GM03348 (cell line): ENCODE data around the gene XPO4.
"Not testable (repeated sequence)": the region's sequence is repeated elsewhere in the genome, so short reads cannot be mapped to it uniquely, and the experiment has no call there.

Experiments used
- DNase-seq: peaks from one replicate; pipeline ENCODE4 v3.0.0; 2012; ENCODE audit warnings: low spot score

The XPO4 gene

DNA sequence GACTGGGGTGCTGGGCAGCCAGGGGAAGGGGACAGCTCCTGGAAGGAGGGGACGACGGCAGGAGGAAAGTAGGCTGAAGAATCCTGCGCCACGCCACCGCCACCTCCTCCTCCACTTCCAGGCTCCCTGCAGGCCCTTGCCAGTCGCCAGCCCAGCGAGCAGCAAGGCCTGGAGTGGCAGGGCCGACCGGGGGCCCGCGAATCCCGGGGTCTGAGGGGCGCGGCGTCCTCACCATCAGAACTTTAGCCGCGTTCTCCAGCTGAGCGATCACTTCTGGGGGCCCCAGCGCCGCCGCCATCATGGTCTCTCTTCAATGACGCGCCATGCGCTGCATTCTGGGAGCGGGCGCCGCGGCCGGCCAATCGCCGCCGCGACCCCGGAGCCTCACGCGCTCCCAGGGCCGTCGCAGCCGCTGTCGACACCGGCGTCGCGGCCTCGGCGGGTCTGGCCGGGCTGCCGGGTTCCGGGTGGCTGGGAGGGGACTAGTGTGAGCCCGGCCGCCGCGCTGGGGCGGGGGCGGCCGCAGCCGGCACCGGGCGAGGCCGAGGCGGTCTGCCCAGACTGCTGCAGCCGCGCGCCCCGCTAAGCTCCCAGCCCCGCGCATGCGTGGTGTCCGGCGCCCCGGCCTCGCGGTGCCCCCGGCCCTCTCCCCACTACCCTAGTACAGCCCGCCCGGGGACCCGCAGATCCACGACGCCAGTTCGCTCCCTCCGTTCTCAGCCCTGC is at the start of gene XPO4:
Gene XPO4, minus strand, starts transcription at position 309 of the 726 bp plus-strand sequence. Its CDS starts 8 bp downstream, at position 301.
- peak; percentile 96 for DNase-seq

DNA sequence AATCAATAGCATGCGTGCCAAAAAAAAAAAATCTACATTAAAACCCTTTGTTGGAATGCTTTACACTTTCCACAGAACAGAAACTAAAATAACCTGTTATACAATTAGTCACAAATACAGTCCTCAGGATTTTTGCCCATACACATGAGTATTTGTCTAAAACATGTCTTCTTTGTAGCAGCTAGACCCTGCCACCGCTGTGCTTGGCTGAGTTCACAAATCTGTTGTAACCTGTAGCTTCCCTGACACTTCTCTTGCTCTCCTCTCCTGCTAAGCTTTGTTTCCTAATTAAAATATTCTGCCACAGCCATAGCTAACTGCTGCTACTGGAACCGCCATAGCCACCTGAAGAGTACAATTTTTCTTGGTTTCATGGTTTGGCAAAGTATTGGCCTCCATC is 45.5 kb upstream of the XPO4 start:
- DNase-seq = not testable (repeated sequence)

DNA sequence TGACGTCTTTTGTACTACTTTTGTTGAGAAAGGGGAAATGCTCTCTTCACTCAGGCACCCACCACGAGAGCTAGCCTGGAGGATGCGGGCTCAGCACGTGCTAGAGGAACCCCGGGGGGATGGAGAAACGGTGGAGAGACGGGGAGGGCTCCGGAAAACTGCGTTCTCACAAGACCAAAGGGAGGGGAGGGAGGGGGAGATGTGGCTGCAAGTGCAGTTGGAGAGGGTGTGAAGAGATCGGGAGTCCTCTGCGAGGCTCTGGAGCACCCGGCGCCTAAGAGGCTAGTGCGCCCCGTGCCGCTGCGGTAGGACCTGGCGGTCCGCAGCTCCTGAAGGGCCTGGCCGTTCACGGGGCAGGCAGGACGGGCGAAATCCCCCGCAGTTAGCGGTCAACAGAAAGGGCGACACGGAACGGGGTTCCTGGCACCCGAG is 43.4 kb upstream of the XPO4 start:
- DNase-seq = no peak

DNA sequence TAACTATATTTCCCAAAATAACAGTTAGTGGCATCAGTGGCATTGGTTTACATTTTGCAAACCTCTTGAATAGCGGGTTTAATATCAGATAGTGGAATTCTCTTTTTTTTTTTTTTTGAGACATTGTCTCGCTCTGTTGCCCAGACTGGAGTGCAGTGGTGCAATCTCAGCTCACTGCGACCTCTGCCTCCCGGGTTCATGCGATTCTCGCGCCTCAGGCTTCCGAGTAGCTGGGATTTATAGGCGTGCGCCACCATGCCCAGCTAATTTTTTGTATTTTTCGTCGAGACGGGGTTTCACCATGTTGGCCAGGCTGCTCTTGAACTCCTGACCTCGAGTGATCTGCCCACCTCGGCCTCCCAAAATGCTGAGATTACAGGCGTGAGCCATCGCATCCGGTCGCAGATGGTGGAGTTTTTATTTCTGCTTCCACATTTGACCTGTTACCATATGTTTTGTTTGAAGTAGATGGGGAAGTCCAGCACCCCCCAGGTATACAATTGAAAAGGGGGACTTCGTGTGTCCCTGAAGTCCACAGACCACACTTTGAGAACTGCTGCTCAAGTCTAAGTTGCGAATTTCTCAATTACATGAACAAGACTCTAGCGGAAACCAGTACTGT is 40.5 kb upstream of the XPO4 start:
- no peak for DNase-seq

DNA sequence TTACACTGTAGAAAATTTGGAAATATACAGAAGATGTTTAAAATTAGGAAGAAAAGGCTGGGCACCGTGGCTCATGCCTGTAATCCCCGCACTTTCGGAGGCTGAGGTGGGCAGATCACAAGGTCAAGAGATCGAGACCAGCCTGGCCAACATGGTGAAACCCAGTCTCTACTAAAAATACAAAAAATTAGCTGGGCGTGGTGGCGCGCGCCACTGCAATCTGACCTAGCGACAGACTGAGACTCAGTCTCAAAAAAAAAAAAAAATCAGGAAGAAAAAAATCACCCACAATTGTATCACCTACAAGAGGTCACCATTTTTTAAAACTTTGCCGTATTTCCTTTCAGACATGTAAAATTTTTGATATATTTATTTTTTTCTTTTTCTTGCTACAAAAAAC is 38.0 kb upstream of the XPO4 start:
- not testable (repeated sequence) for DNase-seq

DNA sequence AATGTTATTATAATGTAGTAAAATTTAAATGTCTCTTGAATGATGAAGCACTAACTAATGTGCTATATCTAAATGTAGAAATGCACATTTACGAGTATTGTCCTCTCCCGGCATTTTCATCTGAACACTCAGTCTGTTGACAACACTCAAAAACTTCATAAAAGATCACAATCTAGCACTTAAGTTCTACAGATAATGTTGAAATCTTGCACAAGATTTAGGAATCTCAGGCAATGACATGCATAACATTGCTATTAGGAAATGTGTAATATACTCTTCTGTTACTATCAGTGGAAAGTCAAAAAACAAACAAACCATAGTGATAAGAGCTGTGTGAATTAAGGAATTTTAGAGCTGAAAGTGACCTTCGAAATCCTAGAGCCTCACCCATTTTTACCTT is 37.5 kb upstream of the XPO4 start:
- peak; percentile 58 for DNase-seq

DNA sequence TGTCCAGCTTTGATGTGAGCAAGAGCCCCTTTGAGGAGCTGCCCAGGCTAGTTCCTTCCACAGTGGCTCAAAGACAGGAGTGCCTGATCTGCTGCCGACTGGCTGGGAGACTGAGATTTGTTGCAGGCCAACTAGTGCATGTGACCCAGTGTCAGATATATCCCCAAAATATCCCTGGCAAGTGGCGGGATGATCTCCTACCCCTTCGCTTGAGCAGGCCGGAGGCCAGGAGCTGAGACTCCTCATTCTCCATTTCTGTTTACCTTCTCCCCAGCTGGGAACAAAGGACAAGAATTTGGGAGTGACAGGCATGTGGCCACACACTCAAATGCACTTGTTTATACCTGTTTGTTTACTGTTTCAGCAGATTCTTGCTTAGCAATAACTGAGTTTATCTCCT is 37.1 kb upstream of the XPO4 start:
- no peak for DNase-seq

DNA sequence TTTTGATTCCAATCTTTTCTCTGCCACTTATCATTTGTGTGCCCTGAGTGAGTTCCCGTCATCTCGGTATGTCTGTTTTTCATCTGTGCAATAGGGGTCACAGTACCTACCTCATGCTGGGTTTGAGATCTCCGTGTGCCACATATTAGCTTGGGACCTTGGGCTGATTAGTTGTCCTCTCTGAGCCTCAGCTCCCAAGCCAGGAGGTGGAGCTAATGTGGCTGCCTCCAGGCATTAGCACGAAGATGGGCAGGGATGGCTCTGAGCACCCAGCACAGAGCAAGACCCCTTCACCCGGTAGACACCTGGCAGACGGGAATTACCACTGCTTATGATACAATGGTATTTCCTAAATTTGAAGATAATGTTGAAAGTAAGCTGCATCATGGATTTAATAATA is 35.8 kb upstream of the XPO4 start:
- no peak for DNase-seq

DNA sequence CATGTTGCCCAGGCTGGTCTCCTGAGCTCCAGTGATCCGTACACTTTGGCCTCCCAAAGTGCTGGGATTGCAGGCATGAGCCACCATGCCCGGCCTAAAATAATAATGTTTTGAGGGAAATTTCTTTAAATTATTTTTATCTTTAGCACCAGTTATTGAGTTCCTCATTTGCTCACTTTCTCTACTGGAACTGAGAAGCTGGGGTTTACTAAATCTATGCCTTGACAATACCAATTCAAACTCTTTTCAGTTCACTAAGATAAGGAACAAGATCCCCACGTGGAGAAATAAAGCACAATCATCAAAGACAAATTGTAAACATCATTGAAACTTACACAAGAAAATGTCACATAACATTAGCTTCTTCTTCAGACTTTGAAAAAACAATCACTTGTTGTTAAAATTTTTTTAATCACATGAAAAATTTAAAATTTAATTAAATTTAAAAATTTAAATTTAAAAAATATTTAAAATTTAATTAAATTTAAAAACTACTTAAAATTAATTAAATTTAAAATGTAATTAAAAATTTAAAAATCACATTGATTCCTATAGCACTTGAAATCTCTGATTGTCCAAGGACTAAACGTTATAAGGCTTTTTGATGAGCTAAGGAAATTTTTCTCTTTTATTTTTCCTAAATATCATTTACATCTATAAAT is 25.2 kb upstream of the XPO4 start:
- DNase-seq = no peak

DNA sequence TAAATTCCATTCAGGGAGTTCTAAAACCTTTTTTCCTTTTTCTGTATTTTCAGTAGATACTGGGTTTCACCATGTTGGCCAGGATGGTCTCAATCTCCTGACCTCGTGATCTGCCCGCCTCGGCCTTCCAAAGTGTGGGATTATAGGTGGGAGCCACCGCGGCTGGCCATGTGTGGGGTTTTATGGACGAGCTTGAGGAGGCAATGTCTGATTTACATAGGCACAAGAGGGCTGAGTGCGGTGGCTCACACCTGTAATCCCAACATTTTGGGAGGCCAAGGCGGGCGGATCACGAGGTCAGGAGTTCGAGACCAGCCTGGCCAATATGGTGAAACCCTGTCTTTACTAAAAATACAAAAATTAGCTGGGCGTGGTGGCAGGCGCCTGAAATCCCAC is 22.8 kb upstream of the XPO4 start:
- DNase-seq = not testable (repeated sequence)

DNA sequence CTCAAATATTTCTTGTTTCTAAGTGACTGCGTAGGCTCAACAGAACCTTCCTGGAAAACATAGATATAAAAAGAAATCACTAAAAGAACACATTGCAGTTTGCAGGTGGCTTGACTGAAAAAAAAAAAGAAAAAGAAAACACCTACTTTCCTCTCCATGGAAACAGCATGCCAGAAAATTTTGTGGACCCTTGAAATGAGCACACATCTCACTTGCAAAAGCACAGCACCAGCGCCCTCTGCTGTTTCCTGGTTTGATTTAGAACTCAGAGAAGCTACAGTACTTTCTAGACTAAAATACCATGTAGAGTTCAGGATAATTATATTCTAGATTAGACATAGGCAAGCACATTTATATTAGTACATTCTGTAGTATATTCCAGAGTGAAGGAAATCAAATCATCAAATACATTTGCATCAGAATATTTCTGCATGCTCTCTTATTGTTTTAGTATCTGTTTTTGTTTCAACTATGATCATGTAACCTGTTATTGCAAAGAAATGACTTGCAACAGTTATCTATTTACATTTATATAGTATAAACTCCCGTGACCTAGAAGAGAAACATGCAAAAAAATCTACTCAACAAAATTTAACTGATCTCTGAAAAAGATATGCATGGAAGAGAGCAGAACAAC is 22.3 kb upstream of the XPO4 start:
- DNase-seq = peak; percentile 68

DNA sequence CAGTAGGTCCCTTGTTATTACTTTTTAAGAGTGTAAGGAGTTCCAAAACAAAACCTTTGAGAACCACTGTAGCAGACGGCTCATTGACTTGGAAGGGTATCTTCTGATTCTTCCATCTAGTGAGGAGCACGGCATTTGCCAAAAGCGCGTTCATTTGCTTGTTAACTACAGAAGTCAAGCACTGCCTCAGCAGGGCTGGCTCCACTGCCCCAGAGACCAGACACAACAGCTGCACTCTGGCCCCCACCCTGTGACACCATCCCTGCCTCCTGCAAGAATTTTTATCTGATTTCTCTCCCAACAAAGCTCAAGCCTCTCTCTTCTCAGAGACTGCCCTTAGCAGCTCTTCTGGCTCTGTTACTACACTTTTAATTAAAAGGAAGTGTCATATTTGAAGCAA is 20.7 kb upstream of the XPO4 start:
- DNase-seq = no peak

DNA sequence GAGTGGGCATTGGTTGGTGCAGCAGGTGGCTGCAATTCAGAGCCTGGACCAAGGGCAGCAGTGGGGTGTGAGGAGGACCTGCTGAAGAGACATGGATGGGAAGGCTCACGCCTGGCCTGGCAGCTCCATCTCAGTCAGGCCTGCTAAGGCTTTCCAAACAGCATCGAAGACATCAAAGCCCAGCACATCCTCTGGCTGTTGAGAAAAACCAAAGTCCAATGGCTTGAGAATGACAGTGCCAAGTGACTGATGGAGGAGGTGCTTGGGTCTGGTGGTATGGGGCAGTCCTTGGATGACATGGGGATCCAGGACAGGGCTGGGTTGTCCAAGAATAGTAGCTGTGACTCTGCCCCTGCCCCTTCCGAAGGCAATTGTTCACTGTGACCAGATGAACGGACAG is 19.0 kb upstream of the XPO4 start:
- DNase-seq = no peak

DNA sequence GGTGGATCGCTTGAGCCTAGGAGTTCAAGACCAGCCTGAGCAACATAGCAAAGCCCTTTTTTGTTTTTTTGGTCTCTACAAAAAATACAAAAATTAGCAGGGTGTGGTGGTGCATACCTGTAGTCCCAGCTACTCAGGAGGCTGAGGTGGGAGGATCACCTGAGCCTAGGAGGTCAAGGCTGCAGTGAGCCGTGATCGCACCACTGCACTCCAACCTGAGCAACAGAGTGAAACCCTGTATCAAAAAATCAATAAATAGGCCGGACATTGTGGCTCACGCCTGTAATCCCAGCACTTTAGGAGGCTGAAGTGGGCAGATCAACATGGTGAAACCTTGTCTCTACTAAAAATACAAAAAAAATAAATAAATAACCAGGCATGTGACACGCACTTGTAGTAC is 13.1 kb upstream of the XPO4 start:
- not testable (repeated sequence) for DNase-seq

DNA sequence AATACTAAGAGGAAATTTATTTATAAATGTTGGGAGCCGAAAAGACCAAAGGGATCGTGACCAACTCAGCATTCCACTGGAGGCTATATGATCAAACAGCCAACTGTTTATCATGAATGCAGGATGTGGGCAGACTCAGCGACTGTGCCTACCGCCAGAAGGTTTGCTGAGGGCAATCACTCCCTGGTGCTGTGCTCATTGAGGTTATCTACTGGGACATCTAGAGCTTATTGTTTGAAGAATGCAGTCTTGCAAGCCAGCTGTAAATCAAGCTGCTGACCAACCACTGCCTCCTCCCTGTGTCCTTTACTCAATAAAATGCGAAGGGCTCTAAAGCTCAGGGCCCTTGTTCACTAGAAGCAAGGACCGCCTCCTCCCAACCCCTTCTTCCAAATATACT is 8.5 kb upstream of the XPO4 start:
- DNase-seq = no peak

DNA sequence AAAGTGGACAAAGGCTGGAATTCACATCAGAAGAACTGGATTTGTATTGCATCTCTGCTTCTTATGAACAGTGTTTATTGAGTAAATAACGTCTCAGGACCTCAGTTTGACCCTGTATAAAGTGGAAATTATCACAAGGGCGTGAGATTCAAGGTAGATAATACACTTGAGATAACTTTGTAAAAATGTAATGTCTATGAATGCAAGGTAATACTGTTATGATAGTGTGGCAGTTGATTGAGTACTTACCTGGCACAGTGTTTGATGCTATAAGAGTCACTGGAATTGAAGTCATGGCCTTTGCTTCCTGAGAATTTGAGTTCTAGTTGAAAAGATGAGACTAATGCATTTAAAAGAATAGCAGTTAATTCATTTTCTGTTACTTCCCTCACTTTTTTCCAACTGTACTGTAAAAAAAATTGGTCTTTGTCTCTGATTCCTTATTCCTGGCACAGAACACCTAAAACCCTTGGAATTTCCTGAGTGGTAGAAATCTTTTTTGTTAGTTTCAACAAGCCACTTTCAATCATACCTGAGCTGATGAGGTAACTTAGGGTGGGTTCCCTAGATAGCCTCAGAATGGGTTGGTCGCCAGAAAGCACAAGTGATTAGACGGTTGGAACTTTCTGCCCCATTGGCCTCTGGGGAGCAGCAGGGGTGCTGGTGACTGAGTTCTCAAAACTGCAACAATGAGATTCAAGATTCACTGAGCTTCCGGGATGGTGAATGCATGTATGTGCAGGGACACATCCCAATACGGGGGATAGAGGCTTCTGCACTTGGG is 6.4 kb upstream of the XPO4 start:
- no peak for DNase-seq

DNA sequence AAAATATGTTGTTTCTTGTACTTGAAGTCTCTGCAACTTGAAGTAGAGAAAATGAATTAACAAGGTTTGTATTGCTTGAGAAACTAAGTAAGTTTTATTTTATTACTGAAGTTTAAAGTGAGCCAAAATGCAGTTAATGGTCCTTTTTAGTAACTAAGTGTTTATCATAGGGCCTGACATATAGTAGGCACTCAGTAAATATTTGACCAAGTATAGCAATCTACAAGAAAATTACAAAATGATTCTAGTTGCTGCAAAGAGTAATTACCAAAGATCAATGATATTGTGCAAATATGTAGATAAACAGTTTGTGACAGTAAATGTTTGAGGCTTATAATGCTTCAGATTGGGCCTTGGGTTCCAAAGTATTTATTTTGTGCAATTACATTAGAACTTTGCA is 2.4 kb upstream of the XPO4 start:
- DNase-seq = no peak

DNA sequence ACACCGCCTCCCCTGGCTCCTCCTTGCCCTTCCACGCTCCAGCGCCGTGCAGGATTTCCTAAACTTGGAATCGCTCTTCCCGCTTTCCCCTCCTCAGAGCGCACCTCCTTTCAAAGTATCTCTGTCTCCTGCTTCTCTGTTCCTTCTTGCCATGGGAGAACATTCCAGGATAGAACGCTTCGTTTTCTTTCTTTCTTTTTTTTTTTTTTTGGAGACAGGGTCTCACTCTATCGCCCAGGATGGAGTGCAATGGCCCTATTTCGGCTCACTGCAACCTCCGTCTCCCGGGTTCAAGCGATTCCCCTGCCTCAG is 574 bp upstream of the XPO4 start:
- DNase-seq = no peak

DNA sequence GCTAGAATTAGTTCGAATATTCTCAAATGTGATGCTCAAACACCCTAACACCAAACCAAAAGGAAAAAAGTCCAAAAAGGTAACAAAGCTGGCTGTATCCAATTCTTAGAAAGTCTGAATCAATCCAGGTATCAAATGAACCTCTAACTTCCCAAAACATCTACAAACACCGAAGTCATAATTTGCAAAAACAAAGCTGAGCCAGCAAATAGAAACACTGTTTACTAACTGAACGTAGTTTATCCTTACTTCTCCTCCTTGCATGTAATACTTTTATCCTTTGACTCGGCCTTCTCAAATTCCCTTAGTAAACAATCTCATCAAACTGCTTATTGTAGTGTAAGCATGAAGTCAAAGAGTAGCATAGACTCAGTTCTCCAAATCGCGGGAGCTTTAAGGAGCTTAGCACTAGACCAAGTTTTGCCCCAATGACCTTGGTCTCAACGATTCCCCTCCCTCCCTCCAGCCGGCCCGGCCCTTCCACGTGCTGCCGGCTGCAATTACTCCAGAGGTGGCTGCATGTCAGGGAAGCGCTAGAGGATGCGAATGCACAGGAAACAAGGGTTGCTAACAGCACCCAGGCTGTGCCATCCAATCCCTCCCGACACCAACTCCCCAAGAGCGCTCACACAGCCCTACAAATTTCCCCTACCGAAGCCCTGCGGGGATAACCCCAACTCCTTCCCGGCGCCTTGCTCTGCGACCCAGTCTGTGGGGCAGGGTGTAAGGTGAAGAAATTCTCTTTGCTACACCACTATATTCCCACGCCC is 693 bp downstream of the XPO4 start:
- DNase-seq = peak; percentile 50

DNA sequence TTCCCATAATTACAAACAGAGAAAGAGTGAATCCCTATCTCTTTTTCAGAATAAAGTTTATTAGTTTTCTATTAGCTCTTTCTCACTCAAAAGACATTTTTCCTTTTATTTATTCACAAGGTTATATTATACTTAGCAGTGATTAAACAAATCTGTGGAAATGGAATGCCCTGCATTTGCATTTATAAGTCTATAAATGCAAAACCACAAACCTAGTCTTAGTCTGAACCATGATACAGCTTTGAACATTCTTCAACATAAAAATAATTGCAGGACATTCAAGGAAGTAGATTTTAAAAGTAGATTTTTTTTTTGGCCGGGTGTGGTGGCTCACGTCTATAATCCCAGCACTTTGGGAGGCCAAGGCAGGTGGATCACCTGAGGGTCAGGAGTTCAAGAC is 8.3 kb downstream of the XPO4 start:
- no peak for DNase-seq

DNA sequence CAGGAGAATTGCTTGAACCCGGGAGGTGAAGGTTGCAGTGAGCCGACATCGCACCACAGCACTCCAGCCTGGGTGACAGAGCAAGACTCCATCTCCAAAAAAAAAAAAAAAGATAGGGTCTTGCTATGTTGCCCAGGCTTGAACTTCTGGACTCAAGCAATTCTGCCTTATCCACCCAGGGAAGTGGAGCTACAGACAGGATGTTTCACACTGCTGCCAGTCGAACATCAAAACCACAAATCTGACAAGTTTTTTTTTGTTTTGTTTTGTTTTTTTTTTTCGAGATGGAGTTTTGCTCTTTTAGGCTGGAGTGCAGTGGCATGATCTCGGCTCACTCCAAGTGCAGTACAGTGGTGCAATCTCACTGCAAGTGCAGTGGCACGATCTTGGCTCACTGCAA is 10.8 kb downstream of the XPO4 start:
- no peak for DNase-seq

DNA sequence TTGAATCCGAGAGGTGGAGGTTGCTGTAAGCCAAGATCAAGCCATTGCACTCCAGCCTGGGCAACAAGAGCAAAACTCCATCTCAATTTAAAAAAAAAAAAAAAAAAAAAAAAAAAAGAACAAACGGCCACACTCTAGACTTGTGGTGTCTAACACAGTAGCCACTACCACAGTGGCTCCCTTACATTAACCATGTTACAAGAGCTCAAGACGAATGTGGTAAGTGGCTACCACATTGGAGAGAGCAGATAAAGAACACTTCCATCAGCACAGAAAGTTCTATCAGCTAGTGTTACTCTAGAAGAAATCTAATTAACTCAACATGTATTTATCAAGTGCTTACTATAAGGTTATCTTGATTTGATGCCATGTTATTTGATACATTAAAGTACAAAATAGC is 11.5 kb downstream of the XPO4 start:
- DNase-seq = no peak
